ENCODE data around the gene EGLN3. TPM values are rescaled to one million over a fixed set of nuclear protein-coding genes. Genes with fewer than 3 reads are reported as not detected.

Gene EGLN3
- total RNA-seq, 1 experiment from 2014 or later = 3.2 TPM

- no peak for DNase-seq
- Histone ChIP-seq H3K9me3 (ENCODE audit: low read length) (no peaks in the 10 kb centered on the region), H3K9ac (ENCODE audit: low read length) (no peak overlapping the region), H2AFZ (ENCODE audit: low read length) (no peak overlapping the region), H3K27ac (ENCODE audit: low read length) (no peak overlapping the region), H3K36me3 (ENCODE audit: low read depth, low read length) (no peaks in the 10 kb centered on the region), H3K4me3 (ENCODE audit: low read length) (no peak overlapping the region), H3K9me2 (replicated peaks; ENCODE audit: low read length) (no peaks in the 10 kb centered on the region), H3K79me2 (ENCODE audit: low read length) (no peaks in the 10 kb centered on the region), H3K27me3 (ENCODE audit: low read length) (peaks cover 8% of the 10 kb centered on the region), H3F3A (ENCODE audit: low read length, unreplicated experiment) (no peaks in the 10 kb centered on the region), H3K4me2 (ENCODE audit: low read length) (no peak overlapping the region), H4K20me1 (ENCODE audit: low read length) (no peaks in the 10 kb centered on the region), H3K4me1 (ENCODE audit: insufficient read depth, low read length) (no peaks in the 10 kb centered on the region)
- TF ChIP-seq CTCF (conservative IDR thresholded peaks at IDR 0.05; ENCODE audit: low read depth, low read length) (no peak), EZH2phosphoT487 (IDR thresholded peaks at IDR 0.05; ENCODE audit: borderline replicate concordance, low read length) (no peak), EZH2 (IDR thresholded peaks at IDR 0.05; ENCODE audit: low read length, unreplicated experiment) (no peak)
- ATAC-seq = no peak
- no TSS peak for BruUV-seq (replicated peaks)
- ChIA-PET CTCF (no interaction called here), POLR2A (ENCODE audit: unreplicated experiment) (no interaction called here)
- intact Hi-C loops (cut with micrococcal nuclease) = no loop called here
These were observed 6.4 kb upstream of the EGLN3 start for GRCh38 chr14:33957299-33957698.

GRCh38 chr14:33956640-33957039 is 5.8 kb upstream of the EGLN3 start:
- Histone ChIP-seq H2AFZ (ENCODE audit: low read length) (no peak overlapping the region), H3K9me2 (replicated peaks; ENCODE audit: low read length) (no peaks in the 10 kb centered on the region), H3K79me2 (ENCODE audit: low read length) (no peaks in the 10 kb centered on the region), H3K4me1 (ENCODE audit: insufficient read depth, low read length) (peaks cover under 1% of the 10 kb centered on the region; the same call in 1 of the 2 replicates), H3K4me3 (ENCODE audit: low read length) (no peak overlapping the region), H3K27ac (ENCODE audit: low read length) (no peak overlapping the region), H4K20me1 (ENCODE audit: low read length) (no peaks in the 10 kb centered on the region), H3K27me3 (ENCODE audit: low read length) (peaks cover 8% of the 10 kb centered on the region), H3K9me3 (ENCODE audit: low read length) (no peaks in the 10 kb centered on the region), H3F3A (ENCODE audit: low read length, unreplicated experiment) (no peaks in the 10 kb centered on the region), H3K4me2 (ENCODE audit: low read length) (no peak overlapping the region), H3K9ac (ENCODE audit: low read length) (no peak overlapping the region), H3K36me3 (ENCODE audit: low read depth, low read length) (no peaks in the 10 kb centered on the region)
- no peak for DNase-seq
- TF ChIP-seq EZH2phosphoT487 (IDR thresholded peaks at IDR 0.05; ENCODE audit: borderline replicate concordance, low read length) = no peak
- TF ChIP-seq CTCF (conservative IDR thresholded peaks at IDR 0.05; ENCODE audit: low read depth, low read length) = no peak
- no peak for TF ChIP-seq EZH2 (IDR thresholded peaks at IDR 0.05; ENCODE audit: low read length, unreplicated experiment)
- BruUV-seq (replicated peaks) = no TSS peak
- CTCF ChIA-PET = interaction anchor here (0.9 kb wide), 1 partner anchor 142 kb away, joined by 3 read pairs; no protein-coding TSS in a partner anchor
- intact Hi-C loops (cut with micrococcal nuclease) = no loop called here
- POLR2A ChIA-PET (ENCODE audit: unreplicated experiment) = no interaction called here
- ATAC-seq = no peak

GRCh38 chr14:33954016-33954598 is 3.2 kb upstream of the EGLN3 start:
- BruUV-seq (replicated peaks) = no TSS peak
- Histone ChIP-seq H3K9ac (ENCODE audit: low read length) (no peak overlapping the region), H3K27ac (ENCODE audit: low read length) (no peak overlapping the region), H3K4me1 (ENCODE audit: insufficient read depth, low read length) (peaks cover 6% of the 10 kb centered on the region), H3K9me2 (replicated peaks; ENCODE audit: low read length) (no peaks in the 10 kb centered on the region), H2AFZ (ENCODE audit: low read length) (no peak overlapping the region), H3K9me3 (ENCODE audit: low read length) (no peaks in the 10 kb centered on the region), H3K4me2 (ENCODE audit: low read length) (no peak overlapping the region), H3K4me3 (ENCODE audit: low read length) (no peak overlapping the region), H3K27me3 (ENCODE audit: low read length) (peaks cover 25% of the 10 kb centered on the region), H4K20me1 (ENCODE audit: low read length) (no peaks in the 10 kb centered on the region), H3F3A (ENCODE audit: low read length, unreplicated experiment) (no peaks in the 10 kb centered on the region), H3K79me2 (ENCODE audit: low read length) (no peaks in the 10 kb centered on the region), H3K36me3 (ENCODE audit: low read depth, low read length) (no peaks in the 10 kb centered on the region)
- intact Hi-C loops (cut with micrococcal nuclease) = no loop called here
- ChIA-PET CTCF (no interaction called here), POLR2A (ENCODE audit: unreplicated experiment) (no interaction called here)
- TF ChIP-seq EZH2 (IDR thresholded peaks at IDR 0.05; ENCODE audit: low read length, unreplicated experiment) (no peak), CTCF (conservative IDR thresholded peaks at IDR 0.05; ENCODE audit: low read depth, low read length) (no peak), EZH2phosphoT487 (IDR thresholded peaks at IDR 0.05; ENCODE audit: borderline replicate concordance, low read length) (no peak)
- DNase-seq (no peak), ATAC-seq (no peak)

All from PC-3 (cell line).